ENCODE measurements around the gene TRIM72.
"Not testable (repeated sequence)": the region's sequence is repeated elsewhere in the genome, so short reads cannot be mapped to it uniquely, and the experiment has no call there.

DNA sequence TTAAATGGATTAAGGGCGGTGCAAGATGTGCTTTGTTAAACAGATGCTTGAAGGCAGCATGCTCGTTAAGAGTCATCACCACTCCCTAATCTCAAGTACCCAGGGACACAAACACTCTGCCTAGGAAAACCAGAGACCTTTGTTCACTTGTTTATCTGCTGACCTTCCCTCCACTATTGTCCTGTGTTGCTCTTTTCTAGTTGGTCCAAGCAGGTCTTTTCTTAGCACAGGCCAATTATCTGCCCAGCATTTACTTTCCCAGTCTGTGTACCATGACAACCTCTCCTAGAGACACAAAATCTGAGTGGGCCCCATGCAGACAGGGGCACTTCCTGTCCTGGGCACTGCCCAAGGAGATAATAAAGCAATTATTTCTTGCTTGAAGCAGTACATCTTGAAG, 43.9 kb upstream of the TRIM72 start:
- TF ChIP-seq CHD2 (IDR thresholded peaks at IDR 0.05; ENCODE audit: low read depth, low read length); ZNF197 (CRISPR knock-in tag; IDR thresholded peaks at IDR 0.05; ENCODE audit: low read depth): not testable (repeated sequence)

Measured in K562 (cell line).